Measurements from ENCODE around the gene LIN52. TPM values are rescaled to one million over a fixed set of nuclear protein-coding genes. Genes with fewer than 3 reads are reported as not detected.

Gene LIN52
- total and polyA plus RNA-seq, 4 donors: 9.0 to 13.9 (median 9.9) TPM

DNA sequence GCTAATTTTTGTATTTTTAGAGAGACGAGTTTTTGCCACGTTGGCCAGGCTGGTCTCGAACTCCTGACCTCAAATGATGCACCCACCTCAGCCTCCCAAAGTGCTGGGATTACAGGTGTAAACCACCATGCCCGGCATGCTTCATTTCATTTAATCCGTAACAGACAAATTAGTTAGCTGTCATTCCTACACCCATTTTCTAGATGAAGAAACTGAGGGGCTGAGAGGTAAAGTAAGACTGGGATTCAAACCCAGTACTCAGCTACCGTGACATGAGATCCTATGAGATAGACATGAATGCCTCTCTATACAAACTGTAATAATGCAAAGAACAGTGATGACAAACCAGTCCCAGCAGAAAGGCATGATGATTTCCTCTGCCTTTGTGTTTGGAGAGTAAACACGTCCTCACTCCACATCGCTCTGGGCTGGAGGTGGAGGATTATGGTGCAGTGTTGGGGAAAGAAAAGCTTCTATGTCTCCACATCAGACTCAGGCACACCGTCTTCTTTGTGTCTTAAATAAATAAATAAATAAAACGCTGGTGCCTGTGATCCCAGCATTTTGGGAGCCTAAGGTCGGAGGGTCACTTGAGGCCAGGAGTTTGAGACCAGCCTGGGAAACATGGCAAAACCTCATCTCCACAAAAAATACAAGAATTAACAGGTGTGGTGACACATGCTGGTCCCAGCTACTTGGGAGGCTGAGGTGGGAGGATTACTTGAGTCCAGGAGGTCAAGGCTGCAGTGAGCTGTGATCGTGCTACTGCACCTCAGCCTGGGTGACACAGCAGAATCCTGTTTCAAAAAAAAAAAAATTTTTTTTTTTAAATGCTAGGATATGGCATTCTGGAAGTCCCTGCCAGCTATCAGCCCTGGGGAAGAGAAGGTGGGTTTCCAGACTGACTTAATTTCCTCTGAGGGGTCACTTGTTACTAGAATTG, 164.9 kb downstream of the LIN52 start:
- Histone ChIP-seq H3K4me1 (ENCODE audit: control insufficient read depth in 1 of 2, insufficient read depth in 2 of 2, low read length in 2 of 2) (no peaks in the 10 kb centered on the region), H3K27ac (ENCODE audit: low read depth in 1 of 2, low read length in 2 of 2) (no peak overlapping the region), H3K4me3 (ENCODE audit: low read length in 2 of 2) (no peak overlapping the region), H3K36me3 (ENCODE audit: control insufficient read depth in 1 of 2, insufficient read depth in 2 of 2, low read length in 1 of 2) (no peaks in the 10 kb centered on the region), H3K27me3 (ENCODE audit: control insufficient read depth in 1 of 2, insufficient read depth in 2 of 2, low read length in 1 of 2) (no peaks in the 10 kb centered on the region), H3K9me3 (ENCODE audit: control insufficient read depth, low read length) (no peaks in the 10 kb centered on the region)
- WGBS, 2 donors: 67 to 70% methylated on average over 12 of the region's 12 CpGs
- intact Hi-C loops (cut with DNase I): loop anchor here (5.0 to 10.0 kb wide), 2 partner anchors 32 to 135 kb away; no protein-coding TSS in a partner anchor
- no peak for DNase-seq
- ATAC-seq (ENCODE audit: low FRiP score): no peak

Other genes starting within 250 kb of the LIN52 start
- 1 to 10 TPM; 5.1 to 8.7 TPM for gene PTGR2, start 233.1 kb upstream of the LIN52 start, total RNA-seq
- 1 to 10 TPM; 3.3 to 5.8 TPM for gene PTGR2, start 233.1 kb upstream of the LIN52 start, polyA plus RNA-seq
- 10 to 100 TPM; 42.9 to 45.7 TPM for gene ZNF410, start 198.1 kb upstream of the LIN52 start, total RNA-seq
- 10 to 100 TPM; 30.1 to 30.4 TPM for gene ZNF410, start 198.1 kb upstream of the LIN52 start, polyA plus RNA-seq
- gene FAM161B, start 134.9 kb upstream of the LIN52 start, total RNA-seq: 1 to 10 TPM; 4.7 to 6.7 TPM
- gene FAM161B, start 134.9 kb upstream of the LIN52 start, polyA plus RNA-seq: 1 to 10 TPM; 4.3 to 4.4 TPM
- gene COQ6, start 134.7 kb upstream of the LIN52 start, total RNA-seq: 10 to 100 TPM; 17.5 to 21.5 TPM
- 10 to 100 TPM; 14.1 to 25.8 TPM for gene COQ6, start 134.7 kb upstream of the LIN52 start, polyA plus RNA-seq
- 10 to 100 TPM in 1 of 2 donors, 1 to 10 TPM in 1; 9.9 to 12.1 TPM for gene ENTPD5, start 65.7 kb upstream of the LIN52 start, total RNA-seq
- 1 to 10 TPM; 3.9 to 5.3 TPM for gene ENTPD5, start 65.7 kb upstream of the LIN52 start, polyA plus RNA-seq
- gene BBOF1, start 65.6 kb upstream of the LIN52 start, total RNA-seq: 1 to 10 TPM; 4.6 to 6.3 TPM
- gene BBOF1, start 65.6 kb upstream of the LIN52 start, polyA plus RNA-seq: 1 to 10 TPM; 2.0 to 6.3 TPM
- gene ALDH6A1, start 503 bp upstream of the LIN52 start, total RNA-seq: 10 to 100 TPM; 28.4 to 33.6 TPM
- gene ALDH6A1, start 503 bp upstream of the LIN52 start, polyA plus RNA-seq: 10 to 100 TPM; 10.7 to 13.8 TPM
- gene VSX2, start 154.5 kb downstream of the LIN52 start, total RNA-seq: not detected
- gene VSX2, start 154.5 kb downstream of the LIN52 start, polyA plus RNA-seq: not detected
- 100 to 1,000 TPM in 1 of 2 donors, 10 to 100 TPM in 1; 40.3 to 102 TPM for gene ABCD4, start 218.0 kb downstream of the LIN52 start, total RNA-seq
- 10 to 100 TPM; 10.5 to 67.5 TPM for gene ABCD4, start 218.0 kb downstream of the LIN52 start, polyA plus RNA-seq